ENCODE results near the gene APOL3.

DNA sequence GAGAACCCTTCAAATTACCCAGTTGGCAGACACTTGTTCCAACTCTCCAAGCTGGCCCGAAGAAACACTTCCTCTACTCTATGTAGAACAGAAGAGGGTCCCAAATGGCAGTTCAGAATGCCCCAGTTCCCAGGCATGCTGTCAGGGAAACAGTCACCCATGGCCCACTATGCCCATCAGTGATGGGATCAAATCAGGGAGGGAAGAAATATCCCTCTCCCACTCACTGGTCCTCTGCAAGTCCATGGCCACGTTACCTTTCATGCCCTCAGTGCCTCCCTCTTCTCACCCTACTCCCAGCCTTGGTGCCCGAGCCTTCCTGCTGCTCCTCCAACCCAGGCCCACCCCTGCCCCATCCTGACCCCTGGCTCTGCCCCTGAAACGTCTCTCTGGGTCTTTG is 16.6 kb downstream of the APOL3 start:
- TF ChIP-seq, protein P1, sequence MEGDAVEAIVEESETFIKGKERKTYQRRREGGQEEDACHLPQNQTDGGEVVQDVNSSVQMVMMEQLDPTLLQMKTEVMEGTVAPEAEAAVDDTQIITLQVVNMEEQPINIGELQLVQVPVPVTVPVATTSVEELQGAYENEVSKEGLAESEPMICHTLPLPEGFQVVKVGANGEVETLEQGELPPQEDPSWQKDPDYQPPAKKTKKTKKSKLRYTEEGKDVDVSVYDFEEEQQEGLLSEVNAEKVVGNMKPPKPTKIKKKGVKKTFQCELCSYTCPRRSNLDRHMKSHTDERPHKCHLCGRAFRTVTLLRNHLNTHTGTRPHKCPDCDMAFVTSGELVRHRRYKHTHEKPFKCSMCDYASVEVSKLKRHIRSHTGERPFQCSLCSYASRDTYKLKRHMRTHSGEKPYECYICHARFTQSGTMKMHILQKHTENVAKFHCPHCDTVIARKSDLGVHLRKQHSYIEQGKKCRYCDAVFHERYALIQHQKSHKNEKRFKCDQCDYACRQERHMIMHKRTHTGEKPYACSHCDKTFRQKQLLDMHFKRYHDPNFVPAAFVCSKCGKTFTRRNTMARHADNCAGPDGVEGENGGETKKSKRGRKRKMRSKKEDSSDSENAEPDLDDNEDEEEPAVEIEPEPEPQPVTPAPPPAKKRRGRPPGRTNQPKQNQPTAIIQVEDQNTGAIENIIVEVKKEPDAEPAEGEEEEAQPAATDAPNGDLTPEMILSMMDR (IDR thresholded peaks at IDR 0.05) = no peak
- TF ChIP-seq POLR2A (IDR thresholded peaks at IDR 0.05) = no peak

Measured in adrenal gland (tissue), 5 donors.